K562 (cell line): ENCODE data around the gene FOXD3. TPM values are rescaled to one million over a fixed set of nuclear protein-coding genes. Genes with fewer than 3 reads are reported as not detected.

Experiments used
- FOXJ2 ChIP-seq: fragments of 200-800 bp; sonication (Bioruptor generic); IDR thresholded peaks from 2 replicates; pipeline ENCODE4 v1.6.1; 2016; ENCODE audit warnings: missing genetic modification characterization, missing compliant biosample characterization
- HLTF ChIP-seq: fragments of 450-650 bp; IDR thresholded peaks from 2 replicates; pipeline ENCODE4 v1.6.1; 2016
- IRF2 ChIP-seq: sonication (generic); formaldehyde crosslinking; IDR thresholded peaks from 2 replicates; pipeline ENCODE4 v1.8.1; 2022; ENCODE audit warnings: mild to moderate bottlenecking, missing genetic modification reagents
- MCM3 ChIP-seq: fragments of 450-650 bp; IDR thresholded peaks from 2 replicates; pipeline ENCODE4 v1.6.1; 2016
- PRPF4 ChIP-seq: fragments of 200-400 bp; formaldehyde crosslinking; IDR thresholded peaks from one replicate; pipeline ENCODE4 v1.6.1; 2017; ENCODE audit warnings: low read length, low read depth, mild to moderate bottlenecking; ENCODE audit not compliant: insufficient read depth, poor library complexity, severe bottlenecking
- RBM15 ChIP-seq: fragments of 200-400 bp; formaldehyde crosslinking; IDR thresholded peaks from 2 replicates; pipeline ENCODE4 v1.6.1; 2018; ENCODE audit warnings: mild to moderate bottlenecking, low read length, moderate library complexity; ENCODE audit not compliant: insufficient read depth
- RUNX1 ChIP-seq: sonication (generic); IDR thresholded peaks from 2 replicates; pipeline ENCODE4 v1.6.1; 2016; ENCODE audit warnings: antibody characterized with exemption, low read depth
- SP2 ChIP-seq: IDR thresholded peaks from 2 replicates; pipeline ENCODE4 v1.6.1; 2011; ENCODE audit warnings: mild to moderate bottlenecking, low read depth, low read length, moderate library complexity; ENCODE audit not compliant: poor library complexity, severe bottlenecking; ENCODE audit errors: extremely low read depth
- TAF7 ChIP-seq: fragments of 450-650 bp; IDR thresholded peaks from 2 replicates; pipeline ENCODE4 v1.6.1; 2016; ENCODE audit warnings: missing genetic modification characterization, missing compliant biosample characterization
- XRCC3 ChIP-seq: fragments of 450-650 bp; IDR thresholded peaks from 2 replicates; pipeline ENCODE4 v1.6.1; 2017; ENCODE audit warnings: mild to moderate bottlenecking, moderate library complexity
- ZNF124 ChIP-seq: sonication (generic); formaldehyde crosslinking; IDR thresholded peaks from 2 replicates; pipeline ENCODE4 v1.8.1; 2022; ENCODE audit warnings: missing genetic modification reagents
- ZNF165 ChIP-seq: fragments of 250-450 bp; sonication (Bioruptor Pico); IDR thresholded peaks from 2 replicates; pipeline ENCODE4 v1.4.0; 2020; ENCODE audit warnings: borderline replicate concordance
- ZNF232 ChIP-seq: sonication (generic); formaldehyde crosslinking; IDR thresholded peaks from 2 replicates; pipeline ENCODE4 v1.8.0; 2022; ENCODE audit warnings: mild to moderate bottlenecking, missing genetic modification reagents
- ZNF431 ChIP-seq: sonication (generic); formaldehyde crosslinking; IDR thresholded peaks from 2 replicates; pipeline ENCODE4 v1.8.0; 2022; ENCODE audit warnings: mild to moderate bottlenecking, missing genetic modification reagents
- polyA plus RNA-seq, 8 experiments: library from polyadenylated mRNA; depleted of rRNA in 4 of 8; stranded (reverse) in 5 of 8; unstranded in 3 of 8; fragments of >200 nt; fragmentation: Nextera tagmentation in 2 of 8; fragmentation: Illumina TruSeq in 1 of 8; extraction: Ambion mirVana in 2 of 8; extraction: Trizol in 1 of 8; gene quantifications; 2 replicates each; pipeline versions ENCODE4 v1.2.1 to v1.2.3, GENCODE V29; 2011 to 2014; ENCODE audit warnings: inconsistent platforms in 1 of 8, missing spikeins in 1 of 8
- total RNA-seq, 7 experiments: library from RNA; depleted of rRNA in 6 of 7; stranded (reverse); fragments of >200 nt in 6 of 7; fragmentation: Illumina TruSeq in 2 of 7; extraction: Trizol in 2 of 7; gene quantifications; 2 replicates each; pipeline versions ENCODE4 v1.2.1 to v1.2.3, GENCODE V29; 2011 to 2021; ENCODE audit warnings: low replicate concordance in 1 of 7
- TF ChIP-seq, protein P1 (sequence below): fragments of 250-450 bp; sonication (Bioruptor Pico); IDR thresholded peaks from 2 replicates; pipeline ENCODE4 v1.5.0; 2020; ENCODE audit warnings: mild to moderate bottlenecking
- TF ChIP-seq, protein P2 (sequence below): fragments of 250-450 bp; sonication (Bioruptor Pico); IDR thresholded peaks from 2 replicates; pipeline ENCODE4 v1.8.0; 2022; ENCODE audit warnings: inconsistent platforms, mild to moderate bottlenecking, moderate library complexity, borderline replicate concordance
- TF ChIP-seq, protein P3 (sequence below): fragments of 250-450 bp; sonication (Bioruptor Pico); IDR thresholded peaks from 2 replicates; pipeline ENCODE4 v1.4.0; 2020; ENCODE audit warnings: mild to moderate bottlenecking, moderate library complexity
- TF ChIP-seq, protein P4 (sequence below): fragments of 250-450 bp; sonication (Bioruptor Pico); IDR thresholded peaks from 2 replicates; pipeline ENCODE4 v1.8.0; 2021; ENCODE audit warnings: moderate library complexity, mild to moderate bottlenecking, inconsistent platforms

FOXD3 gene
- total and polyA plus RNA-seq, 9 of the 15 experiments (the other 6 are each of a cell fraction or from before 2014, with no cell fraction given): 0.06 to 0.45 (median 0.10) TPM; not detected in 2

DNA sequence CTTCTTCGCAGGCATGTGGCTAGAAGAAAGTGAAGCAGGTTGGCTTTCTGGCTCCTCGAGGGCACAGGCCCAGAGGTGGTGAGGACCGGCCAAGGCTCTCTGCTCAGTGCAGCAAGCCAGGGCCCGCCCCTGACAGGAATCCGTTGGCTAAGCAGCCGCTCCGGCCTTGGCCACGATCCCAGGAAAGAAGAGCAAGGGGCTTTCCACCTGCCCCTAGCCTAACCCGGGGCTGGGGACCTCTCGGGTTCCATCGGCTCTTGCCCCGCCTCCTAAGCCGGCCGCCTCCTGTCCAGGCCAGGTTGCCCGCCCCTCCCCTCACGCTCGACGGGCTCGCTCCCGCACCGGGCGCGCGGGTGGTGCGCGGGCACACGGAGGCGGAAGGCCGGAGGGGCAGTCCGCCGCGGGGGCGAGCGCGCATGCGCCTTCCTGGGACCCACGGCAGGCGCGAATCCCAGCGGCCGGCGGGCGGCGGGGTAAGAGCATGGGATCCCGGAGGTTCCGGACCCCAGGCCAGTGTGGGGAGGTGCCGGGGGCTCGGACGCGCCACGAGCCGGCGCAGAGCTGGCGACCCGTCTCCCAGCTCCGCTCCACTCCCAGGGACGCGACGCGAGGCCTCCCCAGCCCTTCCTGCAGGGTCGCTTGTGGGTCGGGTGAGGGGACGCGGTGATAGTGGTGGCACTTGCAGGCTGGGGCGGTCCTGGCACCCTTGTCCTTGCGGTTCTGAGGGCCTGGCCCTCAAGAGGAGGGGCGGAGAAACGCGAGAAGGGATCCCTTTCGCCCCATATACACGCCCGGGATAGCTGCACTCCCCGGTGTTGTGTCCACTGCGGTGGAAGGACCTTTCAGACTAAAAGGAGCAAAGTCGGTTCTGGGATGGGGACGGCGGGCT lies 45.1 kb downstream of the FOXD3 start, which contains the start of gene ALG6 (continued):
- TF ChIP-seq, protein P1, sequence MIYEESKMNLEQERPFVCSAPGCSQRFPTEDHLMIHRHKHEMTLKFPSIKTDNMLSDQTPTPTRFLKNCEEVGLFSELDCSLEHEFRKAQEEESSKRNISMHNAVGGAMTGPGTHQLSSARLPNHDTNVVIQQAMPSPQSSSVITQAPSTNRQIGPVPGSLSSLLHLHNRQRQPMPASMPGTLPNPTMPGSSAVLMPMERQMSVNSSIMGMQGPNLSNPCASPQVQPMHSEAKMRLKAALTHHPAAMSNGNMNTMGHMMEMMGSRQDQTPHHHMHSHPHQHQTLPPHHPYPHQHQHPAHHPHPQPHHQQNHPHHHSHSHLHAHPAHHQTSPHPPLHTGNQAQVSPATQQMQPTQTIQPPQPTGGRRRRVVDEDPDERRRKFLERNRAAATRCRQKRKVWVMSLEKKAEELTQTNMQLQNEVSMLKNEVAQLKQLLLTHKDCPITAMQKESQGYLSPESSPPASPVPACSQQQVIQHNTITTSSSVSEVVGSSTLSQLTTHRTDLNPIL (CRISPR knock-in tag): no peak
- no peak for TF ChIP-seq IRF2 (CRISPR knock-in tag)
- TF ChIP-seq ZNF165 (CRISPR knock-in tag): no peak
- TF ChIP-seq SP2: no peak
- TF ChIP-seq, protein P2, sequence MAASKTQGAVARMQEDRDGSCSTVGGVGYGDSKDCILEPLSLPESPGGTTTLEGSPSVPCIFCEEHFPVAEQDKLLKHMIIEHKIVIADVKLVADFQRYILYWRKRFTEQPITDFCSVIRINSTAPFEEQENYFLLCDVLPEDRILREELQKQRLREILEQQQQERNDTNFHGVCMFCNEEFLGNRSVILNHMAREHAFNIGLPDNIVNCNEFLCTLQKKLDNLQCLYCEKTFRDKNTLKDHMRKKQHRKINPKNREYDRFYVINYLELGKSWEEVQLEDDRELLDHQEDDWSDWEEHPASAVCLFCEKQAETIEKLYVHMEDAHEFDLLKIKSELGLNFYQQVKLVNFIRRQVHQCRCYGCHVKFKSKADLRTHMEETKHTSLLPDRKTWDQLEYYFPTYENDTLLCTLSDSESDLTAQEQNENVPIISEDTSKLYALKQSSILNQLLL (CRISPR knock-in tag): no peak
- no peak for TF ChIP-seq XRCC3
- no peak for TF ChIP-seq RBM15
- no peak for TF ChIP-seq ZNF124 (CRISPR knock-in tag)
- no peak for TF ChIP-seq RUNX1
- TF ChIP-seq ZNF431 (CRISPR knock-in tag): no peak
- TF ChIP-seq HLTF: 0 out of 2 replicates have a peak, but pooled peaks have one; percentile 31
- no peak for TF ChIP-seq FOXJ2 (tag)
- TF ChIP-seq, protein P3, sequence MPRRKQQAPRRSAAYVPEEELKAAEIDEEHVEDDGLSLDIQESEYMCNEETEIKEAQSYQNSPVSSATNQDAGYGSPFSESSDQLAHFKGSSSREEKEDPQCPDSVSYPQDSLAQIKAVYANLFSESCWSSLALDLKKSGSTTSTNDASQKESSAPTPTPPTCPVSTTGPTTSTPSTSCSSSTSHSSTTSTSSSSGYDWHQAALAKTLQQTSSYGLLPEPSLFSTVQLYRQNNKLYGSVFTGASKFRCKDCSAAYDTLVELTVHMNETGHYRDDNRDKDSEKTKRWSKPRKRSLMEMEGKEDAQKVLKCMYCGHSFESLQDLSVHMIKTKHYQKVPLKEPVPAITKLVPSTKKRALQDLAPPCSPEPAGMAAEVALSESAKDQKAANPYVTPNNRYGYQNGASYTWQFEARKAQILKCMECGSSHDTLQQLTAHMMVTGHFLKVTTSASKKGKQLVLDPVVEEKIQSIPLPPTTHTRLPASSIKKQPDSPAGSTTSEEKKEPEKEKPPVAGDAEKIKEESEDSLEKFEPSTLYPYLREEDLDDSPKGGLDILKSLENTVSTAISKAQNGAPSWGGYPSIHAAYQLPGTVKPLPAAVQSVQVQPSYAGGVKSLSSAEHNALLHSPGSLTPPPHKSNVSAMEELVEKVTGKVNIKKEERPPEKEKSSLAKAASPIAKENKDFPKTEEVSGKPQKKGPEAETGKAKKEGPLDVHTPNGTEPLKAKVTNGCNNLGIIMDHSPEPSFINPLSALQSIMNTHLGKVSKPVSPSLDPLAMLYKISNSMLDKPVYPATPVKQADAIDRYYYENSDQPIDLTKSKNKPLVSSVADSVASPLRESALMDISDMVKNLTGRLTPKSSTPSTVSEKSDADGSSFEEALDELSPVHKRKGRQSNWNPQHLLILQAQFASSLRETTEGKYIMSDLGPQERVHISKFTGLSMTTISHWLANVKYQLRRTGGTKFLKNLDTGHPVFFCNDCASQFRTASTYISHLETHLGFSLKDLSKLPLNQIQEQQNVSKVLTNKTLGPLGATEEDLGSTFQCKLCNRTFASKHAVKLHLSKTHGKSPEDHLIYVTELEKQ (CRISPR knock-in tag): no peak
- TF ChIP-seq, protein P4, sequence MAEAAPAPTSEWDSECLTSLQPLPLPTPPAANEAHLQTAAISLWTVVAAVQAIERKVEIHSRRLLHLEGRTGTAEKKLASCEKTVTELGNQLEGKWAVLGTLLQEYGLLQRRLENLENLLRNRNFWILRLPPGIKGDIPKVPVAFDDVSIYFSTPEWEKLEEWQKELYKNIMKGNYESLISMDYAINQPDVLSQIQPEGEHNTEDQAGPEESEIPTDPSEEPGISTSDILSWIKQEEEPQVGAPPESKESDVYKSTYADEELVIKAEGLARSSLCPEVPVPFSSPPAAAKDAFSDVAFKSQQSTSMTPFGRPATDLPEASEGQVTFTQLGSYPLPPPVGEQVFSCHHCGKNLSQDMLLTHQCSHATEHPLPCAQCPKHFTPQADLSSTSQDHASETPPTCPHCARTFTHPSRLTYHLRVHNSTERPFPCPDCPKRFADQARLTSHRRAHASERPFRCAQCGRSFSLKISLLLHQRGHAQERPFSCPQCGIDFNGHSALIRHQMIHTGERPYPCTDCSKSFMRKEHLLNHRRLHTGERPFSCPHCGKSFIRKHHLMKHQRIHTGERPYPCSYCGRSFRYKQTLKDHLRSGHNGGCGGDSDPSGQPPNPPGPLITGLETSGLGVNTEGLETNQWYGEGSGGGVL (CRISPR knock-in tag): no peak
- TF ChIP-seq ZNF232: no peak
- no peak for TF ChIP-seq PRPF4
- no peak for TF ChIP-seq MCM3
- TF ChIP-seq TAF7 (tag): 0 out of 2 replicates have a peak, but pooled peaks have one; percentile 31
